NCI-H2029 treated with DMSO at 0.1 percent for 48 hours (cell line): Measurements from ENCODE around the gene CST8.

Experiments
- DNase-seq: peaks from one replicate; lab custom pipeline; 2025; lab: John Stamatoyannopoulos, UW

The CST8 gene

GRCh38 chr20:23524146-23524545 lies 33.2 kb downstream of the CST8 start:
- DNase-seq, result no peak

GRCh38 chr20:23526850-23527249 lies 35.9 kb downstream of the CST8 start:
- DNase-seq, result no peak

GRCh38 chr20:23528867-23529431 lies 38.0 kb downstream of the CST8 start:
- no peak for DNase-seq

- DNase-seq, result no peak
Measured at GRCh38 chr20:23530937-23531567, 40.1 kb downstream of the CST8 start.

GRCh38 chr20:23532533-23532932 lies 41.6 kb downstream of the CST8 start:
- no peak for DNase-seq

GRCh38 chr20:23533161-23533560 lies 42.2 kb downstream of the CST8 start:
- DNase-seq, result no peak

GRCh38 chr20:23534801-23535593 lies 44.1 kb downstream of the CST8 start:
- DNase-seq, result no peak

- no peak for DNase-seq
Measured at GRCh38 chr20:23536328-23536974, 45.5 kb downstream of the CST8 start.

GRCh38 chr20:23537030-23537429 lies 46.1 kb downstream of the CST8 start:
- DNase-seq, result no peak

GRCh38 chr20:23540624-23541023 lies 49.7 kb downstream of the CST8 start:
- no peak for DNase-seq

GRCh38 chr20:23541330-23541729 lies 50.4 kb downstream of the CST8 start:
- no peak for DNase-seq

- no peak for DNase-seq
Measured at GRCh38 chr20:23541776-23542175, 50.9 kb downstream of the CST8 start.

- DNase-seq, result no peak
Measured at GRCh38 chr20:23542801-23543200, 51.9 kb downstream of the CST8 start.

- DNase-seq, result no peak
Measured at GRCh38 chr20:23544133-23544532, 53.2 kb downstream of the CST8 start.
